Neural crest cell (in vitro differentiated cells): ENCODE measurements around the gene IGLON5. TPM values are rescaled to one million over a fixed set of nuclear protein-coding genes. Genes with fewer than 3 reads are reported as not detected.

Experiments
- DNase-seq: peaks from one replicate; pipeline ENCODE4 v3.0.0; 2021; ENCODE audit warnings: low read depth, mixed read lengths, low spot score
- H3K27ac Mint-ChIP-seq: one replicate; pipeline ENCODE4 v1.8.0; 2021; ENCODE audit warnings: mild to moderate bottlenecking, mixed read lengths; ENCODE audit not compliant: unreplicated experiment
- H3K27me3 Mint-ChIP-seq: 2 replicates; pipeline ENCODE4 v1.8.0; 2021; ENCODE audit warnings: low read depth, mild to moderate bottlenecking, mixed read lengths
- H3K36me3 Mint-ChIP-seq: 2 replicates; pipeline ENCODE4 v1.8.0; 2021; ENCODE audit warnings: low read depth, mild to moderate bottlenecking, mixed read lengths
- H3K4me1 Mint-ChIP-seq: 2 replicates; pipeline ENCODE4 v1.8.0; 2021; ENCODE audit warnings: mixed read lengths
- H3K4me3 Mint-ChIP-seq: one replicate; pipeline ENCODE4 v1.8.0; 2021; ENCODE audit warnings: mild to moderate bottlenecking, mixed read lengths
- H3K9me3 Mint-ChIP-seq: 2 replicates; pipeline ENCODE4 v1.8.0; 2021; ENCODE audit warnings: mixed read lengths
- total RNA-seq: library from RNA; stranded (reverse); gene quantifications from 2 replicates; pipeline ENCODE4 v1.2.1, GENCODE V29; 2021
- TF ChIP-seq, protein P1 (sequence below): fragments of 200-600 bp; sonication (generic); conservative IDR thresholded peaks from 2 replicates; pipeline ENCODE4 v1.5.0; 2021; ENCODE audit warnings: antibody characterized with exemption, mild to moderate bottlenecking

Gene IGLON5
- total RNA-seq, 1 donor from 2014 or later = 17.4 TPM

DNA sequence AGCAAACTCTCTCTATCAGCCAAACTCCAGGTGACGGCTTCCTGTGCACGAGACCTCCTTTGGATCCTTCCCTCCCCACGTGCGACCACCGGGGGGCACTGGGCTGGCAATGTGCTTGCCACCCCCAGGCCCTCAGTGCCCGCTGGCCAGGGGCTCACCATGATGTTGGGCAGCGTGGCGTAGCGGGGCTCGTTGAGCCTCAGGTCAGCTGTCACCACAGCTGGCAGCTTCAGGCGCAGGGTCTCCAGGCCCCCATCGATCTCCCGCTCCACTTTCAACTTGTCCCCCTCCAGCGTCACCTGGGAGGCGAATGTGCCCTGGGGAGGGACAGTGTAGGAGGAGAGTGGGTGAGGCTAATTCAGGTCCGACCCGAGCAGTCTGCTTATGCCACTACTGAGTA, 35.3 kb downstream of the IGLON5 start:
- Mint-ChIP-seq H3K4me1 (no peaks in the 10 kb centered on the region), H3K9me3 (no peaks in the 10 kb centered on the region), H3K27ac (peak overlapping the region; percentile 78), H3K36me3 (peaks cover 4% of the 10 kb centered on the region), H3K4me3 (no peak overlapping the region), H3K27me3 (peaks cover 6% of the 10 kb centered on the region)
- DNase-seq = no peak
- TF ChIP-seq, protein P1, sequence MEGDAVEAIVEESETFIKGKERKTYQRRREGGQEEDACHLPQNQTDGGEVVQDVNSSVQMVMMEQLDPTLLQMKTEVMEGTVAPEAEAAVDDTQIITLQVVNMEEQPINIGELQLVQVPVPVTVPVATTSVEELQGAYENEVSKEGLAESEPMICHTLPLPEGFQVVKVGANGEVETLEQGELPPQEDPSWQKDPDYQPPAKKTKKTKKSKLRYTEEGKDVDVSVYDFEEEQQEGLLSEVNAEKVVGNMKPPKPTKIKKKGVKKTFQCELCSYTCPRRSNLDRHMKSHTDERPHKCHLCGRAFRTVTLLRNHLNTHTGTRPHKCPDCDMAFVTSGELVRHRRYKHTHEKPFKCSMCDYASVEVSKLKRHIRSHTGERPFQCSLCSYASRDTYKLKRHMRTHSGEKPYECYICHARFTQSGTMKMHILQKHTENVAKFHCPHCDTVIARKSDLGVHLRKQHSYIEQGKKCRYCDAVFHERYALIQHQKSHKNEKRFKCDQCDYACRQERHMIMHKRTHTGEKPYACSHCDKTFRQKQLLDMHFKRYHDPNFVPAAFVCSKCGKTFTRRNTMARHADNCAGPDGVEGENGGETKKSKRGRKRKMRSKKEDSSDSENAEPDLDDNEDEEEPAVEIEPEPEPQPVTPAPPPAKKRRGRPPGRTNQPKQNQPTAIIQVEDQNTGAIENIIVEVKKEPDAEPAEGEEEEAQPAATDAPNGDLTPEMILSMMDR = no peak

DNA sequence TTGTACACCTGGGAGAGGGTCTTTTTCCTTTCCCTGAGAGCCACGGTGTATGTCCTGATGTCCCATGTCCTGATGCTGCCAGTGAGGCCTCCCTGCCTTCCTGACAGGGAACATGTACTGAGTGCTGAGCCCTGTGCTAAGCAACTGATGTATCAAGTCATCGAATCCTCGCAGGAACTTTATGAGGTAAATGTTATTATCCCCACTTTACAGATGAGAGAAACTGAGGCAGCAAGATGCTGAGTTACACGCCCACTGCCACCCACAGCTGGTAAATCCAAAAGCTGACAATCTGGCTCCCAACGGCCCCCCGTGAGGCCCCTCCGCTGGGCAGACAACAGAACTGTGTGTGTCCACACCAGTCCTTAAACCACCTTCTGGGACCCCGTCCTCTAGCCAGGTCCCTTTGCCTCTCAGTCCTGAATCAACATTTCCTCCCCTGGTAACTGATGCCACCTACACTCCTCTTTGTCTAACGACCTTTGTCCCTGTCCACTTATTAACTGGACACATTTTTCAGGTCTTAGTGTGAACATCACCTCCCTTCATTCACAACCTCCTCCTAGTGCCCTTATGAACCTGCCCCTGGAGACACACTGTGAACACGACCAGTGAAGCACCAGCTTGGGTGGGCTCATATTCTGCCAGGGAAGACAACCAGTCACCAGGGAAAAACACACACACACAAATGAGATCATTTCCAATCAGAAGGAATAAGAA, 35.9 kb downstream of the IGLON5 start:
- Mint-ChIP-seq H3K27me3 (peaks cover 4% of the 10 kb centered on the region), H3K4me1 (no peaks in the 10 kb centered on the region), H3K9me3 (no peaks in the 10 kb centered on the region), H3K27ac (no peak overlapping the region), H3K4me3 (no peak overlapping the region), H3K36me3 (peaks cover 7% of the 10 kb centered on the region)
- TF ChIP-seq, protein P1 = no peak
- DNase-seq = no peak

DNA sequence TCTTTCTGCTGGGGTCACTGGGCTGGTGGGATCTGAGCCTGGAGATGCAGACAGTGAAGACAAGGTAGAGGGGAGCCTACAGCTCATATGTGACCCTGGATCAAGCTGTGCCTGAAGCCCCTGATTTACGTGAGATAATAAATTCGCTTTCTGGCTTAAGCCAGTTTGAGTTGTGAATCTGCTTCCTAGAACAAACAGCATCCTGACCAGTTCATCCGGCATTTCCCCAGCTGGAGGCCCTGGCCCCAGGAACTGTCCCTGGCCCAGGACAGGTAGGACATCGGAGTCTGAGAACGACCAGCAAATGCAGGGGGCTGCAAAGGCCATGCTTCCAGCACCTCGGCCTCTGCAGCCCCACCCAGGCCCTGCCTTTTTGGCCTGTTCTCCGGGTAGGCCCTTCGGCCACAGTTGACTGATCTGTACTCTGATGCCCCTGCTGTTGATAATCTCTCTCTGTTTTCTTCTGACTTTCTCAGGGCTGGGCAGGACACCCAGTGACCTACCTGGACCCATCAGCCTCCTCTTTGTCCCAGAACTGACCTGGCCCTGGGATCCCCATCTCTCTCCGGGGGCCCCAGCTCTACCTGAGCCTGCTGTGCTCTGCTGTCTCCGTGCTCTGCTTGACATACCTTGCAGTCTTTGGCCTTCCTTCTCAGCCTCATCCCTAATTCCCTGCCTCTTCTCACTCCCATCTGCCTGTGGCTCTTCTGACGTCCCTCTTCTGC, 40.0 kb downstream of the IGLON5 start:
- Mint-ChIP-seq H3K36me3 (peaks cover 7% of the 10 kb centered on the region), H3K4me1 (peaks cover 19% of the 10 kb centered on the region), H3K4me3 (no peak overlapping the region), H3K9me3 (no peaks in the 10 kb centered on the region), H3K27me3 (no peaks in the 10 kb centered on the region), H3K27ac (peak overlapping the region; percentile 78)
- TF ChIP-seq, protein P1 = no peak
- no peak for DNase-seq

DNA sequence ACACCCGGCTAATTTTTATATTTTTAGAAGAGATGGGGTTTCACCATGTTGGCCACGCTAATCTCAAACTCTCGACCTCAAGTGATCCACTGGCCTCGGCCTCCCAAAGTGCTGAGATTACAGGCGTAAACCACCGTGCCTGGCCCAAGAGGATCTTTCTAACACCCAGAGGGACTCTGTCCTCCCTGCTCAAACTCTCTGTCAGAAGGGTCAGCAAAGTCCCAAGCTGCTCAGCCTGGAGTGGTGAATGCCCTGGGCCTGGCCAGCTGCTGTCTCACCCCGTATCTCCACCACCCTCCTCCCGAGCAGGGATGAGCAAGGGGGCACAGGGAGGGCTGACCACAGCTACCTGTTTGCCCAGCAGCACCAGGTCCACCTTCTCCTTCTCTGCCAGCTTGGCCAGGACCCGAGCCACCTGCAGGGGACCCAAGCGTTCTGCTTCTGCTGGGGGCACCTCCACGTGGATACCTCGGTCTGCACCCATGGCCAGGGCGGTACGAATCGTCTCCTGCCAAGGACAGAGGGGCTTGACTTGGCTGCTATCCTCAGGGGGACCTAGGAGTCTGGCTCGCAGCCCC, 41.4 kb downstream of the IGLON5 start:
- Mint-ChIP-seq H3K36me3 (peaks cover 3% of the 10 kb centered on the region), H3K9me3 (no peaks in the 10 kb centered on the region), H3K27me3 (no peaks in the 10 kb centered on the region), H3K4me3 (no peak overlapping the region), H3K27ac (no peak overlapping the region), H3K4me1 (peaks cover 22% of the 10 kb centered on the region)
- TF ChIP-seq, protein P1 = no peak
- DNase-seq = no peak

DNA sequence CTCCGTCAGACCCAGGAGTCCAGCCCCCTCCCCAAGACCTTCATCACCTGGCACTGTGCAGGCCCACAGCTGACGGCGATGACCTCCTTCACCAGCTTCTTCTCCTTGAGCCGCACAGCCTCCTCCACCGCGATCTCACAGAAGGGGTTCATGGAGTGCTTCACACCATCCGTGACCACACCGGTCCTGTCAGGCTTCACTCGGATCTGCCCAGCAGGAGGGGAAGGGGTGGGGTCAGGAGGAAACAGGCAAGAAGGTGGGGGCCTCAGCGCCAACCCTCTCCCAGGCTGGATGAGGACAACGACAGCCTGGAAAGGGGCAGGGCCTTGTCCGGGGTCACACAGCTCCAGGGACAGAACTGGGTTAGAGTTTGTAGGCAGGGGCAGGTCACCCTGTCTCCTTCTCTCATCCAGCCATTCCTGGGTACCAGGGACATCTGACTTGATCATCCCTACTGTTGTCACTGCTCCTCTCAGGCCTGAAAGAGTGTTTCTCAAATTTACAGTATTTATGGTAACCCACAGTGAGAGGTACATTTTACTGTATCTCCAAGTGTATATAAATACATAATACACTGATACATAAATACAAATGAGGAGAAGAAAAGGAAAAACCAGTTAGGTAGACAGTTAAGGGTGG, 42.8 kb downstream of the IGLON5 start:
- H3K4me3 Mint-ChIP-seq = peak overlapping the region; percentile 50
- no peak for DNase-seq

More for the DNA sequence above, 42.8 kb downstream of the IGLON5 start:
- TF ChIP-seq, protein P1 = no peak
- Mint-ChIP-seq H3K27ac (peak overlapping the region; percentile 81), H3K36me3 (peaks cover 3% of the 10 kb centered on the region), H3K4me1 (peaks cover 22% of the 10 kb centered on the region), H3K9me3 (no peaks in the 10 kb centered on the region), H3K27me3 (no peaks in the 10 kb centered on the region)
